ENCODE results near the gene NVL.
A peak's percentile ranks its signal among the peaks of the same experiment; 100 is the strongest.
"Not testable (repeated sequence)": the region's sequence is repeated elsewhere in the genome, so short reads cannot be mapped to it uniquely, and the experiment has no call there.

NVL gene

DNA sequence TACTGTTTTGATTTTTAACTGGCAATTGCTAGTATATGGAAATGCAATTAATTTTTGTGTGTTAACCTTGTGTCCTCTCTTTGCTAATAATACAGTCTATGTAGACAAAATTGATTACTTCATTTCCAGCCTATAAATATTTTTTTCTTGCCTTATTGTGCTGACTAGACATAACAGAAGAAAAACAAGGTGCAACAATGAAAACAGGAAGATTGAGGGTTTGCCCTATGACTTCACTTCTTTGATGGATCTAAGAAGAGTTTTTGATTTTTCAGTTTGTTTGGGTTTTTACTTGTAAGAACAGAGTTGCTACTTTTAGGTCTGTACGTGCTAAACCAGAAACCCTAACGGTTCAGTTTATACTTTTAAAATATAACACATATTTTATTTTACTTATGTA lies 18.2 kb upstream of the NVL start:
- Mint-ChIP-seq H3K36me3 (ENCODE audit: low read depth) (no peaks in the 10 kb centered on the region), H3K4me3 (no peak overlapping the region), H3K27me3 (no peaks in the 10 kb centered on the region), H3K27ac (no peak overlapping the region), H3K9me3 (no peaks in the 10 kb centered on the region), H3K4me1 (ENCODE audit: low read depth) (peaks cover 11% of the 10 kb centered on the region)

DNA sequence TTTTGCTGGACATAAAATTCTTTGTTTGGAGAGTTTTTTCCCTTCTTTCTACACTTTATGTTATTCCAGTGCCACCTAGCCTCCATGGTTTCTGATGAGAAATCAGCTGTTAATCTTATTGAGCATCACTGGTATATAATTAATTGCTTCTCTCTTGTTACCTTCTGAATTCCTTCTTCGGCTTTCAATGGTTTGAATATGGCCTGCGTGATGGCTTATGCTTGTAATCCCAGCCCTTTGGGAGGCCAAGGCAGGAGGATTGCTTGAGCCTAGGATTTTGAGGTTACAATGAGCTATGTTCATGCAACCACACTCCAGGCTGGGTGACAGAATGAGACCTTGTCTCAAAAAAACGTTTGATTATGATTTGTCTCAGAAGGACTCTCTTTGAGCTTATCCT lies 13.7 kb upstream of the NVL start:
- no peaks in the 10 kb centered on the region for H3K36me3 Mint-ChIP-seq (ENCODE audit: low read depth)
- H3K4me3 Mint-ChIP-seq, result no peak overlapping the region
- H3K27ac Mint-ChIP-seq, result no peak overlapping the region
- peaks cover 3% of the 10 kb centered on the region for H3K27me3 Mint-ChIP-seq
- H3K4me1 Mint-ChIP-seq (ENCODE audit: low read depth), result peaks cover 12% of the 10 kb centered on the region
- H3K9me3 Mint-ChIP-seq, result no peaks in the 10 kb centered on the region

DNA sequence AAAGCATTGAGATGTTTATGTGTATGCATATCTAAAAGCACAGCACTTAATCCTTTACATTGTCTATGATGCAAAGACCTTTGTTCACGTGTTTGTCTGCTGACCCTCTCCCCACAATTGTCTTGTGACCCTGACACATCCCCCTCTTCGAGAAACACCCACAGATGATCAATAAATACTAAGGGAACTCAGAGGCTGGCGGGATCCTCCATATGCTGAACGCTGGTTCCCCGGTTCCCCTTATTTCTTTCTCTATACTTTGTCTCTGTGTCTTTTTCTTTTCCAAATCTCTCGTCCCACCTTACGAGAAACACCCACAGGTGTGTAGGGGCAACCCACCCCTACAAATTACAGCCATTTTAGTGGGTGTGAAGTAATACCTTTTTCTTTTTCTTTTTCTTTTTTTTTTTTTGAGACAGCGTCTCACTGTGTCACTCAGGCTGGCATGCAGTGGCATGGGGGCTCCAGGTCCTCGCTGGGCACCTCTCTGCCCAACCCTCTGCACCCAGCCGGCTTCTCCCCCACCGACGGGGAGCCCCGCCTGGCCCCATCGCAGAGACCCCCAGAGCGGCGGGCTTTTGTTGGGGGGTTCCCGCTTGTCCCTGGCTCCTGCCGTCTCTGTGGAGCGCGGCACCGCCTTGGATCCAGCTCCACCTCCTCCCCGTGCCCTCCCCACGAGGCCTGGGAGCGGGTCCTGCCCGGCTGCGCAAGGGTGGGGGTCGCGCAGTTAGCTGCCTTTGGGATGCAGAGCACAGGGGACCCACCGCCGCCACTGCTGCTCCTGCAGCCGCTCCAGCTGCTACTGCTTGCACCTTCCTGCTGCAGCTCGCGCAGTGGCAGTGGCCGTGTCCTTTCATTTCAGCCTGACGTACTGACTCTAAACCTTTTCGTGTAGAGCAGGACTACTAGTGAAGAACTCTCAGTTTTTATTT lies 10.7 kb upstream of the NVL start:
- not testable (repeated sequence) for H3K27ac Mint-ChIP-seq; H3K27me3 Mint-ChIP-seq; H3K4me1 Mint-ChIP-seq (ENCODE audit: low read depth); H3K36me3 Mint-ChIP-seq (ENCODE audit: low read depth); H3K9me3 Mint-ChIP-seq
- peak overlapping the region; percentile 75 for H3K4me3 Mint-ChIP-seq

DNA sequence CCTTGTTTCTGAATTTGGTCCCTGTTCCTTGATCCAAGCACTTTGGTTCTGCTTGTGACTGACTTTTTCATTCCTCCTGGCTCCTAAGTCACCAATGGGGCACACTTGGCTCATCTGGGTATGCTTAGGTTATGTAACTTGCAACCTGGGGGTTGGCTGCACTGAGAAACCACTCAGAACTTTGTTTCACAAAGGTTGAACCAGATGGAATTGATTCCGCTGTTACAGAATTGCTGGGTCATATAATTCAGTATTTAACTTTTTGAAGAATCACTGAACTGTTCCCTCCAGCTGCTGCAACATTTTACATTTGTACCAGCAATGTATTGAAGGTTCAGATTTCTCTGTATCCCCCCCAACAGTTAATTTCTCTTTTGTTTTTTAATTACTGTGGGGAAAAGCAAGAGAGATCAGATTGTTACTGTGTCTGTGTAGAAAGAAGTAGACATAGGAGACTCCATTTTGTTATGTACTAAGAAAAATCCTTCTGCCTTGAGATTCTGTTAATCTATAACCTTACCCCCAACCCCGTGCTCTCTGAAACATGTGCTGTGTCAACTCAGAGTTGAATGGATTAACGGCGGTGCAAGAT lies 9.6 kb upstream of the NVL start:
- H3K27me3 Mint-ChIP-seq, result peaks cover 4% of the 10 kb centered on the region
- H3K4me1 Mint-ChIP-seq (ENCODE audit: low read depth), result peaks cover 7% of the 10 kb centered on the region
- no peak overlapping the region for H3K27ac Mint-ChIP-seq
- H3K4me3 Mint-ChIP-seq, result no peak overlapping the region
- no peaks in the 10 kb centered on the region for H3K36me3 Mint-ChIP-seq (ENCODE audit: low read depth)
- no peaks in the 10 kb centered on the region for H3K9me3 Mint-ChIP-seq

DNA sequence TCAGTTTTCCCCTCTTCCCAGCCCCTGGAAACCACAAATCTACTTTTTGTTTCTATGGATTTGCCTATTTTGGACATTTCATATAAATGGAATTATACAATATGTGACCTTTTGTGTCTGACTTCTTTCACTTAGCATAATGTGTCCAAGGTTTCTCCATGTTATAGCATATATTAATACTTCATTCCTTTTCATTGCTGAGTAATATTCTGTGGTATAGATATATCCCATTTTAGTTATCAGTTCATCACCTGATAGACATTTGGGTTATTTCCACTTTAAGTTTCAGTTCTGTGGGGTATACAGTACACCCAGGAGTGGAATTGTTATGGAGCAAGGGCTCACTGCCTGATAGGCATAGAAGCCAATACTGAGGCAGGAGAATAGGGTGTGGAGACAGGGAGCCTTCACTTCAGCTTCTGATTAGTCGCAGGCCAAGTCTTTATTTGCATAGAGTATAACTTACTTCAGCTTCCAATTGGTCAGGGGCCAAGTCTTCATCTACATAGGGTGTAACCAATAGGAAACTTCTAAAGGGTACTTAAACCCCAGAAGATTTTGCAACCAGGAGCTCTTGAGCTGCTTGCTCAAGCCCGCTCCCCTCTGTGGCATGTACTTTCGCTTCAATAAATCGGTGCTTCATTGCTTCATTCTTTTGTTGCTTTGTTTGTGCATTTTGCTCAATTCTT lies 8.3 kb upstream of the NVL start:
- Mint-ChIP-seq H3K27ac (no peak overlapping the region), H3K27me3 (peaks cover 4% of the 10 kb centered on the region), H3K4me1 (ENCODE audit: low read depth) (peaks cover 20% of the 10 kb centered on the region), H3K4me3 (no peak overlapping the region), H3K36me3 (ENCODE audit: low read depth) (no peaks in the 10 kb centered on the region), H3K9me3 (no peaks in the 10 kb centered on the region)

DNA sequence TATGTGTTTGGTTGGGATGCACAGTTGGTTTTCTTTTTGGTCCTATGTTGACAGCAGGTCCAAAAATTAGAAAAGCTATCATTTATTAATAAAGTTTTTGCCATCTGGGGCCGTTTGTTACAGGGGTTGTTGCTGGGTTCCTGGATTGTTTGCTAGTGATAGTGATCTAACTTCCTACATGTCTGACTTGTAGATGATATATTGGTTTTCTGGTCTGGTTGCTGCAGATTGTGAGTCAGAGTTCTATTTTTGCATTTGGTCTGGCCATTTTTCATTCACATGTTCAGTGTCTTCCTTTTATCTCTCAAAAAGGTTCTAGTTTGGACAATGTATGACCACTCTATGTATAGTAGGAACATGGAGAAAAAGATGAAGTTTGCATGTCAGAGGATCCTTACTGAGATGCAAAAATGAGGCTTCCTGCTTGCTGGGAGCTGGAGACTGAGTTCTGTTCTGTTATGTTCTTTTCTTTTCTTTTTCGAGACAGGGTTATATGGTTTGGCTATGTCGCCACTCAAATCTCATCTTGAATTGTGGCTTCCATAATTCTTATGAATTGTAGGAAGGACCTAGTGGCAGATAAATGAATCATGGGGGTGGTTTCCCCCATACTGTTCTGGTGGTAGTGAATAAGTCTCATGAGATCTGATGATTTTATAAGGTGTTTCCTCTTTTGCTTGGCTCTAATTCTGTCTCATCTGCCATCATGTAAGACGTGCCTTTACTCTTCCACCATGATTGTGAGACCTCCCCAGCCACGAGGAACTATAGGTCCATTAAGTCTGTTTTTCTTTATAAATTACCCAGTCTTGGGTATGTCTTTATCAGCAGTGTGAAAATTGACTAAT lies 4.2 kb upstream of the NVL start:
- Mint-ChIP-seq H3K27me3 (peaks cover 4% of the 10 kb centered on the region), H3K27ac (peak overlapping the region; percentile 87), H3K9me3 (no peaks in the 10 kb centered on the region), H3K4me3 (peak overlapping the region; percentile 68), H3K36me3 (ENCODE audit: low read depth) (no peaks in the 10 kb centered on the region), H3K4me1 (ENCODE audit: low read depth) (peaks cover 37% of the 10 kb centered on the region)

DNA sequence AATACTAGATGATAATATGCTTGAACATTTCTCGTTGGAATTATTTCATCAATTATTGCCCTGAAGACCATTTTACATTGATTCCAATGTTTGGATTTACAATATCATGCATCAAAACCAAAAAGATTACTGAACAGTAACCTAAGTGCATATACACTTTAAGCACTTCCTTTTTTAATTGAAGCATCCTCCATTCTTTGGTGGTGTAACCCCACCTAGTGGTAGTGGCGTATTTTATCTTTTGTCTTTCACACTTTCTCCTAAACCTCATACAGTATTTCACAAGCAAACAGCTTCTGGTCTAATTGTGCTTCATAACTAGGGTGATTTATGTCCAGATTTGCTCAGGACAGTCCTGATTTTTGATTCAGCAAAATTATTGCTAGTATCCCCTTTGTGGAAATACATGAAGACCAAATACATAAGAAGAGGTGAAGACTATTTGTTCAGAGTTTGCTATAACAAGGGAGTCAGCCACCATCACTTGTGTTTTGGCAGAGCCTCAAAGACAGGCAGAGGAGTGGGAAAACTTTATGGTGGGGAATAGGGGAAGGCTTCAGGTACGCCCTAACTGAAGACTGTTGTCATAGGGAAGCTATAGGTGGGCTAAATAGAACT lies 3.4 kb upstream of the NVL start:
- Mint-ChIP-seq H3K4me3 (peak overlapping the region; percentile 68), H3K9me3 (no peaks in the 10 kb centered on the region), H3K27me3 (no peaks in the 10 kb centered on the region), H3K4me1 (ENCODE audit: low read depth) (peaks cover 41% of the 10 kb centered on the region), H3K27ac (peak overlapping the region; percentile 87), H3K36me3 (ENCODE audit: low read depth) (no peaks in the 10 kb centered on the region)

DNA sequence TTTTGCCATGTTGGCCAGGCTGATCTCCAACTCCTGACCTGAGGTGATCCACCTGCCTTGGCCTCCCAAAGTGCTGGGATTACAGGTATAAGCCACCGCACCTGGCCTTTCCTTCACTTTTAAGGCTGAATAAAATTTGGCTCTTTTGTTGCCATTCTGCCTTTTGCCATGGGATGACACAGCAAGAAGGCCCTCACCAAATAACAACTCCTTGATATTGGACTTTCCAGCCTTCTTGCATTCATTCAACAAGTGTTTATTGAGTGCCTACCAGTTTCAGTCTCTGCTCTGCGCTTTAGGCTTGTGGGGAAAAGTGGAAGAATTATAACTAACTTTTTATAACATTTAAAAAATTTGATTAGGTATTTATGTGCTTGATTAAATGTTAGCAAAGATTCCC lies 1.9 kb upstream of the NVL start:
- Mint-ChIP-seq H3K4me1 (ENCODE audit: low read depth) (peaks cover 53% of the 10 kb centered on the region), H3K4me3 (no peak overlapping the region), H3K9me3 (no peaks in the 10 kb centered on the region), H3K36me3 (ENCODE audit: low read depth) (peaks cover 6% of the 10 kb centered on the region), H3K27me3 (no peaks in the 10 kb centered on the region), H3K27ac (no peak overlapping the region)

DNA sequence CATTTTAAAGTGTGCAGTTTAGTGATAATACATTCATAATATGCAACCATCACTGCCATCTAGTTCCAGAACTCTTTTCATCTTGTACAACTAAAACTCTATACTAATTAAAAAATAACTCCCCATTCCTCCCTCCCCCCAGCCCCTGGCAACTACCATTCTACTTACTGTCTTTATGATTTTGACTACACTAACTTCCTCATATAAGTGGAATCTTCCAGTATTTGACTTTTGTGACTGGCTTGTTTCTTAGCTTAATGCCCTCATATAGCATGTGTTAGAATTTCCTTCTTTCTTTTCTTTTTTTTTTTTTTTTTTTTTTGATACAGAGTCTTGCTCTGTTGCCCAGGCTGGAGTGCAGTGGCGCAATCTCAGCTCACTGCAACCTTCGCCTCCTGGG lies 1.4 kb upstream of the NVL start:
- no peaks in the 10 kb centered on the region for H3K9me3 Mint-ChIP-seq
- H3K4me1 Mint-ChIP-seq (ENCODE audit: low read depth), result peaks cover 55% of the 10 kb centered on the region
- H3K27ac Mint-ChIP-seq, result peak overlapping the region; percentile 58
- H3K4me3 Mint-ChIP-seq, result peak overlapping the region; percentile 95
- H3K36me3 Mint-ChIP-seq (ENCODE audit: low read depth), result peaks cover 7% of the 10 kb centered on the region
- H3K27me3 Mint-ChIP-seq, result no peaks in the 10 kb centered on the region

DNA sequence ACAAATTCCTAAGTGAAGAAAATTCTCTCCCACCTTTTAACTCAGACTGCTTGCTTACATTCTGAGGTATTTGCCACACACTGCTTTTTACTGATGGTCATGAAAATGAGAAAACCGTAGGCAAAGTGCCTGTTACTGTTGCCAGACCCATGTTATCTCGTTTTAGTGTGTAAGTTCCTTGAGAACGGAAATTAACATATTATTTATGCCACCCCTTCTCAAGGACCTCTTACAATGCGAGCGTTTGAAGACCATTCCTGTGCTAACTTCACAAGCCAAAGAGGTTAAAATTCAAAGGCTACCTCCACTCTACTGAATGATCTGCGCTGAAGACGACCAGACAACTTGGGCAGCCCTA lies 509 bp downstream of the NVL start:
- peaks cover 17% of the 10 kb centered on the region for H3K36me3 Mint-ChIP-seq (ENCODE audit: low read depth)
- H3K4me1 Mint-ChIP-seq (ENCODE audit: low read depth), result peaks cover 54% of the 10 kb centered on the region
- peak overlapping the region; percentile 95 for H3K4me3 Mint-ChIP-seq
- peak overlapping the region; percentile 100 for H3K27ac Mint-ChIP-seq
- H3K27me3 Mint-ChIP-seq, result no peaks in the 10 kb centered on the region
- H3K9me3 Mint-ChIP-seq, result no peaks in the 10 kb centered on the region

DNA sequence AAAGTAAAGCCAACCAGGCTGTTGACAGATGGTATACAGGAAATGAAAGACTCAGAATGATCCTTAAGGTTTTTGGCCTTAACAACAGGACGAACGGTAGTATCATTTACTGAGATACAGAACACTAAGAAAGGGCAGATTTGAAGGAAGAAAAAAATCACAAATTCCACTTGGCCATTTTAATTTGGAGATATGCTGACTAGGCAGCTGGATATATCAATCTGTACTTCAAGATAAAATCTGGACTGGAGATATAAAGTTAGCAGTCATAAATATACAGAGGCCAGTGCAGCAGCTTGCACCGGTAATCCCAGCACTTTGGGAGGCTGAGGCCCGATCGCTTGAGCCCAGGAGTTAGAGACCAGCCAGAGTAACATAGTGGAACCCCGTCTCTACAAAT lies 1.3 kb downstream of the NVL start:
- no peaks in the 10 kb centered on the region for H3K27me3 Mint-ChIP-seq
- H3K36me3 Mint-ChIP-seq (ENCODE audit: low read depth), result peaks cover 18% of the 10 kb centered on the region
- no peaks in the 10 kb centered on the region for H3K9me3 Mint-ChIP-seq
- H3K27ac Mint-ChIP-seq, result peak overlapping the region; percentile 29
- peak overlapping the region; percentile 80 for H3K4me3 Mint-ChIP-seq
- peaks cover 46% of the 10 kb centered on the region for H3K4me1 Mint-ChIP-seq (ENCODE audit: low read depth)

DNA sequence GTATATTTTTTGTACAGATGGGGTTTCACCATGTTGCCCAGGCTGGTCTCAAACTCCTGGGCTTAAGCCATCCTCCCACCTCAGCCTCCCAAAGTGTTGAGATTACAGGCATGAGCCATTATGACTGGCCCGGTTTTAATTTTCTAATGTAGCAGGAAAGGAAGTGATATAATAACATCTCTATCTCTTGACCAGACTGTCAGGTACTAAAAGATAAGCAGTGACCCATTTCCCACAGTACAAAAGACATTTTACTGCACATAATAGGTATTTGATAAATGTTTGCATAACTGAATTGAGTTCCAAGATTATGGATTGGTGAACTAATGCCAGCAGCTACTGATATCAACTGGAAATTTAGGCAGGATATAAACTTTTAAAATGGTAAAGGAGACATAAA lies 4.0 kb downstream of the NVL start:
- no peak overlapping the region for H3K4me3 Mint-ChIP-seq
- no peaks in the 10 kb centered on the region for H3K9me3 Mint-ChIP-seq
- H3K27me3 Mint-ChIP-seq, result no peaks in the 10 kb centered on the region
- H3K4me1 Mint-ChIP-seq (ENCODE audit: low read depth), result peaks cover 34% of the 10 kb centered on the region
- H3K27ac Mint-ChIP-seq, result no peak overlapping the region
- peaks cover 18% of the 10 kb centered on the region for H3K36me3 Mint-ChIP-seq (ENCODE audit: low read depth)

DNA sequence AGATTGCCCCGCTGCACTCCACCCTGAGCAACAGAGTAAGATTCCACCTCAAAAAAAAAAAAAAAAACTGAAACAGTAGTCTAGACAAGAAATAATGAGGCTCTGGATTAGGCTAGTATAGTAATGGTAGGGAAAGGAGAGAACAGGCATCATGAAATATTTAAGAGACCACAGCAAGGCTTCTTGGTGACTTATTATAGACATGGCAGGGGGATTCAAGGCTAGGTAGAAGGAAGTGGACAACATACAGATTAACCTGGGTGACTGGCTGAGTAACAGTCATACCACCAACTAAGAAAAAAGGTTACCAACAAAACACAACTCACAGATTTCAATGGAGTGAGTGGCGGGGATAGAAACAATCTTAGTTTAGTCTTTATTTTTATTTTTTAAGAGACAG lies 8.3 kb downstream of the NVL start:
- Mint-ChIP-seq H3K36me3 (ENCODE audit: low read depth) (peaks cover 29% of the 10 kb centered on the region), H3K9me3 (no peaks in the 10 kb centered on the region), H3K4me3 (no peak overlapping the region), H3K27me3 (no peaks in the 10 kb centered on the region), H3K27ac (no peak overlapping the region), H3K4me1 (ENCODE audit: low read depth) (peaks cover 18% of the 10 kb centered on the region)

DNA sequence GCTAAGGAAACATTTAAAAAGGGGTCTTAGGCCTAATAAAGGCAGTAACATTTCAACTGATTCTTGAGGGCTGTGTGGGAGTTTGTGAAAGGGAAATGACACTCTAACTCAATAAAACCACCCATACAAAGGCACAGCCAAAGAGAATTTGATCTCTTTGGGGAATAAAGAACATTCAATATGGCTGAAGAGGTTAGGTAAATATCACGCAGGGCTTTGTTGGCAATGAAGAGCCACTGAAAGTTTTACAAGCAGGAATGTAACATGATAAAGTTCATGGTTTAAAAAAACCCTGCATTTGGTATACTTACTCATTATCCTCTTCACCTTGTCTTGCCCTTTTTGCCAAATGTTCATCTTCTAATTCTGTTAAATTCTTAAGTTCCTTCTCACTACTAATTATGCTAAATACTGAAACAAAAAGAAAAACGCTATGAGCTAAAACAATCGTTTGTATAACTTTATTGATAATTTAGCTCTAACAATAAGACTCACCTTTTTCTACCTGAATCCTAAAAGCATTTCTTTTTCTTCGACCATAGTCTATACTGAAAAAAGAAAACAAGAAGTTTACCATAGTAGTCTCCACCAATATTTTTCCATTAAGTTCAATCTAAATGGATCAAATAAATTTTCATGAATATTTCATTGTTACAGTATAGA lies 12.5 kb downstream of the NVL start:
- peaks cover 50% of the 10 kb centered on the region for H3K36me3 Mint-ChIP-seq (ENCODE audit: low read depth)
- no peak overlapping the region for H3K4me3 Mint-ChIP-seq
- no peaks in the 10 kb centered on the region for H3K9me3 Mint-ChIP-seq
- no peaks in the 10 kb centered on the region for H3K27me3 Mint-ChIP-seq
- H3K27ac Mint-ChIP-seq, result peak overlapping the region; percentile 16
- peaks cover 13% of the 10 kb centered on the region for H3K4me1 Mint-ChIP-seq (ENCODE audit: low read depth)

All from stimulated activated naive CD8-positive, alpha-beta T cell treated with anti-CD3 and anti-CD28 coated beads, Interleukin-15, Interleukin-2, amounts not matched to agents 100 ng/mL and 50 ng/mL, for 24 hours (primary cell).